Activated CD4-positive, alpha-beta T cell treated with anti-CD3 and anti-CD28 coated beads for 24 hours (primary cell): Measurements from ENCODE around the gene SH3RF3.

Source experiments
- DNase-seq, 2 donors: peaks; one replicate each; pipeline ENCODE4 v3.0.0-alpha.2; 2020; ENCODE audit warnings: low read depth in 2 of 2

SH3RF3 gene

GRCh38 chr2:109473616-109474318 lies 344.8 kb downstream of the SH3RF3 start:
- DNase-seq: no peak

- no peak for DNase-seq
Measured at GRCh38 chr2:109474319-109474825, 345.4 kb downstream of the SH3RF3 start.

GRCh38 chr2:109475531-109476210 lies 346.7 kb downstream of the SH3RF3 start:
- DNase-seq: no peak

DNA sequence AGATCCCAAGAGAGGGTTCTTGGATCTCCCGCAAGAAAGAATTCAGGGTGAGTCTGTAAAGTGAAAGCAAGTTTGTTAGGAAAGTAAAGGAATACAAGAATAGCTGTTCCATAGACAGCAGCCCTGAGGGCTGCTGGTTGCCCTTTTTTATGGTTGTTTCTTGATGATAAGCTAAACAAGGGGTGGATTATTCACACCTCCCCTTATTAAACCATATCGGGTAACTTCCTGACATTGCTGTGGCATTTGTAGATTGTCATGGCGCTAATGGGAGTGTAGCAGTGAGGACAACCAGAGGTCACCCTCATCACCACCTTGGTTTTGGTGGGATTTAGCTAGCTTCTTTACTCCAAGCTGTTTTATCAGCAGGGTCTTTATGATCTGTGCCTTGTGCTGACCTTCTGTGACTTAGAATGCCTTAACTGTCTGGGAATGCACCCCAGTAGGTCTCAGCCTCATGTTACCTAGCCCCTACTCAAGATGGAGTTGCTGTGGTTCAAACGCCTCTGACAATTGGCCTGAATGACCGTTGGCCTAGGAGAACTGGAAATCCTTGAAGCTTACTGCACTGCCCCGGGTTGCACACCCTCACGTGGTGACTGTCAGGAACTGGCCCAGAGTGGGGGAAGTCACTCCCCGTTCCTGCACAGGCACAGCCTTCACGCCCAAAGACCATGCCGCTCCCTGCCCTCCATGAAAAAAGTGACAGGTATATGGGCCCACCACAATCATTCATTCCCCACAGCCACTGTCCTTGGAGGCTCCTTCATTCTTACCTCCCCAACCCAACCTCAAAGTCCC lies 347.8 kb downstream of the SH3RF3 start:
- DNase-seq: no peak

GRCh38 chr2:109478906-109479493 lies 350.0 kb downstream of the SH3RF3 start:
- DNase-seq: no peak

- DNase-seq: no peak
Measured at GRCh38 chr2:109479804-109480203, 350.8 kb downstream of the SH3RF3 start.

DNA sequence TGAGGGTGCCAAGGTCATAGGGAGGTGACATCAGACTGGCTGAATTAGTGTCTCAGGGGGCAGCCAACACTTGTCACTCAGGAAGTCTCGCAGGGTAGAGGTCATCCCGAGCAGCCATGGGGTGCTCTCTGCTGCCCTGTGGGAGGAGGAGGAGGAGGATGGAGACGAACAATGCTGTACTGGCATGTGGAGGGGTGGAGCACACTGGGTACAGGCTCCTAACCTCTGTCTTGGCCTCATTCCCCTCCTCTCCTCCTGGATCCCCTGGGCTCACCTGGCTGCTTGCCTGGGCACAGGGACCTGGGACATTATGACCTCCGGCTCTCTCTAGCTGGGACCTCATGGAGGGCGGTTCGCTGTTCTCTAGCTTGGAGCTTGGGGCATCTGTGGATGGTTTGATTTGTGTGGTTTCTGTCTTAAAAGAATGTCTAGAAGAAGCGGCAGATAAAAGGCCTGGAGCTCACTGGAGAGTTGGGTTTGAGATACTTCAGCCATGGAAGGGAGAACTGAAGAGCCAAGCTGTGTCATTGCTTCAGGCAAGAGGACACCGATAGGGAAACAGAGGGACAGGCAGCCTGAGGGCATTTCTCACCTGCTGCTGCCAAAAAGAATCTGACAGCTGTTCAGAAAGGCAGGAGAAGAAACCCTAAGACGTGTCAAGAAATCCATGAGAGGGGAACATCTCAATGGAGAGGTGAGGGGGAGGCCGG lies 351.6 kb downstream of the SH3RF3 start:
- no peak for DNase-seq

GRCh38 chr2:109481196-109481555 lies 352.2 kb downstream of the SH3RF3 start:
- DNase-seq: no peak

DNA sequence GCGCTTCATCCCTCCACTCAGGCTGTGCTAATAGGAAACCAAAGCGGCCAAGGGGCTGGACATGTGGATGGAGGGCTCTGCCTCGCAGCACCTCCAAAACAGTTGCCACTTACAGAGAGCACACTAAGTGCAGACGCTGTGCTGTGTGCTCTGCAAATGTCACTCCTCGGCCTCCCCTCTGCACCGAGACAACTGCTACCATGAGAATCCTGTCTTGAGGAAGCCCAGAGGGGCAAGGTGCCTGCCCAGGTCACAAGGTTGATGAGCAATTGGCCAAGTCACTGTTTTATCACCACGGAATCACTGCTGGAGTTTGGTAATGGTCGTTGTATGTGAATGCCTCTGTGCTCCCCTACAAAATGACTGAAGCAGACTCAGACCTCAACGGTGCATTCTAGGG lies 352.6 kb downstream of the SH3RF3 start:
- no peak for DNase-seq

GRCh38 chr2:109482361-109482861 lies 353.4 kb downstream of the SH3RF3 start:
- no peak for DNase-seq

DNA sequence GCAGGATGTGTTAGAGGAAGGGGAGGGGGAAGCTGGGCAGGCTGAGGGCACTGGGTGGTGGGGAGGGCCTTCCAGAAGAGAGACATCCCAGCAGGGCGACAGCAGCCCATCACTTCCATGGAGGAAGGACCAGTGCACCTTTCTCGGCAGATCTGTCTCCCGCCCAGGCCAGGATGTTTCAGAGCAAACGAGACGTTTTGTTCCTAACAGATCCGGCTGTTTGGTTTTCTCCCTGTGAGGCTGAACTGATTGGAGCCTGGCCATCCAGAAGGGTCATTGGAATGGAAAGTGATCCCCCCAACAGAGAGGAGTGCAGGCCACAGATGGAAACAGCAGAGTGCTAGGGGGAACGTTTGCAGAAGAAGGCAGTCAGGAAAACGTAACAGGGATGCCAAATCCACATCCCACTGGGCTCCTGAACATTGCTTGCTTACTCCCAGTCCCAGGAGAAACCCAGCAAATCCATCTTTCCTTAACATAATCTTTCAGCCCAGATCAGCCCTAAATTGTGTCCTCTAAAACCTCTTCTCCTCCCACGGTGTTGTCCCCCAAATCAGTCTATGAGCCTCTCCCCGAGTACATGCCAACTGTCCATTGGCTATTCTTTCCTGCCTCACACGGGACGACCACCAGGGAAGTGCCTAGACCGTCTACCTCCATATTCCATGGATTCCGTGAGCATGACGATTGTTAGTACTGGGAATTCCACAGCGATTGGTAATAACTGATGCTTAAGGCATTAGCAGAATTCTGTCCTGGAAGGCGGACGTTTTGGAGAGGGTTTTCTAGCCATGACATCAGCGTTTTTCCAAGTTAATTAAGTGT lies 357.9 kb downstream of the SH3RF3 start:
- DNase-seq: no peak

DNA sequence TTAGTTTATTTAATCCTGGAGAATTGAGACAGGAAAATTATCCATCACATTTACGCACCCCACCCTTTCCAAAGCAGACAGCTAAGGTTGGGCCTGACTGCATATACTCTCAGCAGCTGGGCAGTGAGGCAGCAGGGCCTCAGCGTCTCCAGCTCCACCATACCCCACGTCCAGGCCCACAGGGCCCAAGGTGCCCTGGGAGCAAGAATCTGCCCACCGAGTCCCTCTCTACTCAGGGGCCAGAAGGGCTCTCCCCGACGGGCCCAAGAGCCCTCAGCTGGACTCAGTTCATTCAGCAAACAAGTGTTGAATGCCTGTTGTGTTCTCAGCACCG lies 358.5 kb downstream of the SH3RF3 start:
- DNase-seq: no peak

- no peak for DNase-seq
Measured at GRCh38 chr2:109487871-109488655, 359.1 kb downstream of the SH3RF3 start.

- DNase-seq: no peak
Measured at GRCh38 chr2:109489296-109489695, 360.3 kb downstream of the SH3RF3 start.

GRCh38 chr2:109493176-109493935 lies 364.4 kb downstream of the SH3RF3 start:
- DNase-seq: no peak

DNA sequence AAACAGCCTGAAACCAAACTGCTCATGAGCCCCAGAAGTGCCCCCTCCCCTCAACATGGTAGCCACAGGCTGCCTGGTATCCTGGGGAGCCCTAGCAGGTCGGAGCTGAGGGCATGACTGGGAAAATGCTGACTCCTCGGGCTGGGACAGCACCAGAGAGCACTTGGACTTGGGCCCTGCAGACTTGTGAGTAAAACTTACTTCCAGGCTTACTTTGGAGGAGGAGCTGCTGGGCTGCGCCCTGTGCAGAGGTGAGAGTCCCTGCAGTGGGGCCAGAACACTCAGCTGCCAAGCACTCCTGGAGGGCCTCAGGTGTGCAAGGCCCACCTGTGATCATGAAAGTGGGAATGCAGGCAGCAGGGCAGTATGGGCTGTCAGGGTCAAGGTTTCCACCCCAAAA lies 365.3 kb downstream of the SH3RF3 start:
- DNase-seq: no peak

GRCh38 chr2:109497463-109497862 lies 368.5 kb downstream of the SH3RF3 start:
- DNase-seq: no peak

DNA sequence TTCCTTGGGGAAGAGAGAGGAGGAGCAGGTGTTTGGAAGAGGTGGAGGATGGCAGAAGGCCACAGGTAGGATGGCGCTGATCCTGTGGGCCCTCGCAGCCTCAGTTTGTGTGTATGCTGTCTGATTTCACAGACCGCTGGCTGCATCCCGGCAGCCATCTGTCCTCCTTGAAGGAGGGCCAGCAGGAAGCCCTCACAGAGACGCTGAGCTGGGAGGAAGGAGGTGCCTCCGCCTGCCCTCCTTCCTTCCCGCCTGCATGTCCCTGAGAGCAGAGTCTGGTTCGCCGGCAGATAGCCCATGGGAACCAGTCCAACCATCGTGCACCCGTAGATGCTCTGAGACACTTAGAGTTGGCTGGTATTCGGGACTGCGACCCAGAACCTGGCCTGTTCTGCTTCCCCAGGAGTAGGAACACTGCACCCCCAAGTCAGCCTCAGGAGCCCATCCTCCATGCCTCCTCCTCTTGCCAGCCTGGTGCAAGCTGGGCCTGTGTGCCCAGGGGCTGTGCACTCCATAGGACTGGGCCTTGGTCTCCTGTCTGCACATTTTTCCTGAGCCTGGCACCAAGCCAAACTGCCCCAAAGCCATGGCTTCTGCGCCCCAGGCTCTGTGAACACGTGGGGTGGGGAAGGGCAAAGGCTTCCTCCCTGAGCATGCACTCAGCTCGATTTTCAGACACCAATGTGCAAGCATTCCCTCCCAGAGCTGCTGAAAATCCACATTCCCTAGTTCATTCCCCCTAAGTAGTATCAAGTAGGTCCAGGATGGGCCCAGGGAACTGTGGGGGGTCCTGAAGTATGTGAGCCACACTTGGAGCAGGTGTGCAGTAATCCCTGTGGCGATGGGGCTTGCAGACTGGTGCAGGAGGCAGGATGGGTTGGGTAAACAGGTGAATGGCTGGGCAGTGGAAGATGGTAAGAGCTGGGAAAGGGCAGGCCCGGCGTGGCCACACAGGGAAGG lies 369.2 kb downstream of the SH3RF3 start:
- no peak for DNase-seq
